Stimulated activated CD8-positive, alpha-beta memory T cell treated with anti-CD3 and anti-CD28 coated beads, Interleukin-15, amount 100 ng/mL, for 24 hours (primary cell): ENCODE data around the gene PDE8A.

Experiments used
- DNase-seq: peaks from one replicate; pipeline ENCODE4 v3.0.0-alpha.2; 2020; ENCODE audit warnings: low read depth

PDE8A gene

DNA sequence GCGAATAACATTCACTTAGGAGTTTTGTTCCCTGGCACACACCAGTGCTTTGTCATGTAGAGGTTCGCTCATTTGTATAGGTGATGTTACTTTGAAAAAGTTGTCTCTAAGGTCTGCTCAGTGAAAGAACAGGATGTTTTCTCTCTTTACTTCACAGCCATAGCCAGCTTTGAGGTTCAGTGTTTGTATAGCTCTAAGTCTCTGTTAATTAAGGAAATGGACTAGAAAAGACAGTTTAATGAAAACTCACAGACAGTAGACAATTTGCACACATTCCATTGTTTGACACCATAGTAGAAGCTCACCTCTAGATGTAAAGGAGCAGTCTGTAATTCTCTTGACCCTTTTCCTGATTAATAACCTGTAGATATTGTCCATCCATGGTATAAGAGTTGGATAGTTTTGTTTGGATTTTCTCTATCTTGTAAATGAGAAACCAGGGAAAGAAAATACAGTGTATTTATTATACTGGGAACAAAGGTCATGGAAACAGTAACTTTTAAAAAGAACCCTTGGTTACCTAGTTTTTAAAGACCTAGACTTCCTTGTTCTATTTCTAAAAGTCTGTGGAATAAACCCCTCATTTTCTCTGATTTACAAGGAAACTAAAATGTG is 50.4 kb downstream of the PDE8A start:
- no peak for DNase-seq

DNA sequence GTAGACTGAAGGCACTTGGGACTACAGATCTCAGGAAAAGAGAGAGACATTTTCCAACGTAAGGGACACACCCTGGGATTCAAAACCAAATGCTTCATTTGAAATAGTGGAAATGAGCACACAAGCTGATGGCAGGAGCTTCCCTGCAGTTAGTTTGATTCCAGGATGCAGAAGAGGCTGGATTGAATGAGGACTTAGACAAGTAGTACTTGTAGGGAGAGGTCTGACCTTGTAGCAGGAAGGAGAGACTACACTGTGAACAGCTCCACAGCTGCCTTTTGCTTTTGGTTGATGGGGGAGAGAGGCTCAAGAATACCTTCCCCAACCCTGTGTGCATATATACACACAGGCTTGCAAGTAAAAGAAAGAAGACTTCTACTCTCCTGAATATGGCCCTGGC is 51.5 kb downstream of the PDE8A start:
- DNase-seq = no peak

DNA sequence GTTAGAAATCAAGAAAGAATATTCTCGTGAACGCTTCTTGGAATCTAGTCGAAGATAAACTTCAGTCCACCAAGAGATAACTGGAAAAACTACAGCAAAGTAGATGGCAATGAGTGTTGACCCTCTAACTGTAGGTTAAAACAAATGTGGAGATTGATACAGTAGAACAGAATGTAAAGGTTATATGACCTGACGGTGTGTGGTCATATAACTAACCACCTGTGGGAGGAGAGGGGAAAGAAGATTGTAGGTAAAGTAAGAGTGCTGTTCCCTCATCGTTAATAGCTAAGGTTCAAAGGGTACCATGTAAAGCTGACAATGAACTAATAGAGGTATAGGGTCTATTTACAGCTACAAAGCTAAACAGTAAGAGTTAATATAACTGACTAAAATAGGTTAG is 52.6 kb downstream of the PDE8A start:
- DNase-seq = no peak

DNA sequence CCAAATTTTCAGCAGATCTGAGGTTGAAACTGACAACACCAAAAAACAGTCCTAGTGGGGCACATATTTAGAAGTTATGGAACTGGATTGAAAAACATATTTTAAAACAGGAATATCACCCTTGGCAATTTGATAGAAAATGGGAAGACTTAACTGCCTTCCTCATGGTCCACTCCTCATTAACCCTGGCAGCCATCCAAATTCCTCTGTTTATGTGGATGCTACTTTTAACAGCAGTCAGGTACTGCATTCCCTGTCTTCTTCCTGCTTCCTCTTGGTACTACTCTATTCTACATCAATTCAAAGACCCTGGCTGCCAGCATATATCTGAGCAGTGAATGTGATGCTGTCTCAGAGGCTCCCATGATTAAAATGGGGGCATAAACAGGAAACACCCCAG is 54.3 kb downstream of the PDE8A start:
- no peak for DNase-seq

DNA sequence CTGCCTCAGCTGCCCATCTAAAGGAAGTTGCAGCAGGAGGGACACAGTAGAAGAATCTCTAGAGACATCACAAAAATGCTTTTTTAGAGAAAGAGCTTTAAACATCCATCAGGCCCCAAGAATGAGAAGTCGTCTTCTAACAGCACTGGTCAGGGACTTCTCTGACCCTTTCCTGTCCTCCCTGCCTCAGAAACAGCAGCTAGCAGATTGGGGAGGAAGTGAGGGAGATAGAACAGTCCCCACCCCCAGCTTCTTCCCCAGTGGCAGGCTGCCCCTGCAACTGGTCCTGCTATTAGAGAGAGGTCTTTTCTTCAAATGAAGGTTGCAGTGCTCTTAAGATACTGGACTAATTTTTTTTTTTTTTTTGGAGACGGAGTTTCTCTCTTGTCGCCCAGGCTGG is 55.1 kb downstream of the PDE8A start:
- DNase-seq = no peak

DNA sequence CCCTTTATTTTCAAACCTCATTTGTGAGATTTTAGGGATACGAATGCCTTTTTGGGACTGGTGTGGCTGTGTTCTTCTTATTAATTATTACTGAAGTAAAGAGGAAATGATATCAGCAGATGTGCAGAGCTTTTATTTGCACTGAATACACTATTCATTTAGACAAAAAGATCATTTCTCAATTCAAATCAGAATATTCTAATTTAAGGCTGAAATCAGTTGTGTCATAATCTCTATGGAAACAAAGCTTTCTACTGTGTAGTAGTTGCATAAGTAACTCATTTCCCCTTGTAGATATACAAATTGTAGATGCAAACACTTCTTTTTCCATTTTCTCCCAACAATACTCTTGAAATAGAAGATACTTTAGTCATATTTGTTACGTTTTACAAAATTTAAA is 56.0 kb downstream of the PDE8A start:
- DNase-seq = no peak

DNA sequence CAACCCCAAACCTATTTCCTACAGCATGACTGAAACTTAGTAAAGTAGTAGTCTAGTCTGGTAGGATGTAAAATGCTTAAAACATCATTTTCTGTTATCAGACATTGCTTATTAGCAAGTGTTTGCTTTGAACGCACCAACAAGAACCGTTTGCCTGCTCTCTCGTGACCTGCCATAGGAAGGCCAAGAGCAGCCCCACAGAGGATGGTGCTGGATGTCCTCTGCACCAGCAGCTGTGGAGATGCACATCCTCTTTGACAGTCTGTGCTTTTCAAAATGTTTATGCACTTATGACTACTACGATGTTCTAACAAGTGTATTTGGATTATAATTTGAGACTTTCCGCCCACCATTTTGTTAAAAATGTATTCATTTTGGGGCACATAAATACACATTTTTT is 59.6 kb downstream of the PDE8A start:
- DNase-seq = no peak

DNA sequence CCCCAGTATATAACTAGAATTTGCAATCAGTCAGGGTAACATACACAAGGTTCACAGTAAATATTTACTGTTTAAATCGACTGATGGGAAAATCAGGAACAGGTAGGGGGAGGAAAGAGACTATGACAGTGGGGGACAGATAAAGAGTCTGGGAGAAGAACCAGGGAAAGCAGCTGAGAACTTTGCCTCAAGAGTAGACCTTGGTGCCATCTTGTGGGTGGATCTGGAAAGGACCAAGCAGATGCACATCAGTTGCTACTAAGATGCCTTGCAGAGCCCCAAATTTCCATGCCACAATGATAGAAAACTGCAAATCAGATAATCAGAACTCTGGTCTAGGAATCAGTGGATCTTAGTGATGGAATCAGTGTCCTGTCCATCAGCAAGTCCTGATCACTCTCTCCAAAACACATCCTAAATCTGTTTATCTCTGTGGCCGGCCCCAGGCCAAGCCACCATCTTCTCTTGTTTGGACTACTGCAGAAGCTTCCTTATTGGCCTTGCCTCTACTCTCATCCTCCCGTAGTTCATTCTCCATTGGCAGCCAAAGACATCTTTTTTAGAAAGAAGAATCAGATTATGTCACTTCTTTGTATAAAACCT is 62.7 kb downstream of the PDE8A start:
- no peak for DNase-seq

DNA sequence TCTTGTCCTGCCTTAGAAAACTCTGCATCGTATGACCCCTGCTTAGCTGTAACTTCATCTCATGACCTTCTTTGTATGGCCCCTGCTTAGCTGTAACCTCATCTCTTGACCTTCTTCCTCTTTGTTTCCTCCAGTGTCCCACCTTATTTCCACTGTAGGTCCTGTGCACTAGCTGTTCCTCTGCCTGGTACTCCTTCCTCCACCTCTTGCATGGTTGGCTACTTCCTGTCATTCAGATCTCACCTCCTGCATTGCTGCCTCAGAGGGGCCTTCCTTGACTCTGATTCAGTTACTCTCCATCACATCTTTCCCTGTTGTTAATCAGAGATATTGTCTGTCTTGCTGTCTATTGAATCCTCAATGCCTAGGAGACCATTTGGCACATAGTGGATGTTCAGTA is 63.2 kb downstream of the PDE8A start:
- DNase-seq = no peak

DNA sequence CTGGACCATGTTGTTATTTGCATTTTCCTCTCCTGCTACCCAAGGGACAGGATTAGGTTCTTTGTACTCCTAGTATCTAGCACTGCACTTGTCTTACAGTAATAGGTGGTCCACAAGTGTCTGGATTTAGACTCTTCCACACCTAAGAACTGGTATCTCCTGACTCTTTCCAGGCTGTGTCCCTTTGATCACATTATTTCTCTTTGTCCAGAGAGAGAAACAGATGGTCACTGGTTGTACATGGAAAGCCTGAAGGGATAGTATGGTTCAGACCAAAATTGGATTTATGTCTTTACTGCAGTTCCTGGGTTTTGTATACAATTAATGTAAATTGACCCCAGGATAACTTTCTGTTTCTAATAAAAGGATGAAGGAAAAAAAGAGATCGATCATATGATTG is 64.0 kb downstream of the PDE8A start:
- DNase-seq = no peak

DNA sequence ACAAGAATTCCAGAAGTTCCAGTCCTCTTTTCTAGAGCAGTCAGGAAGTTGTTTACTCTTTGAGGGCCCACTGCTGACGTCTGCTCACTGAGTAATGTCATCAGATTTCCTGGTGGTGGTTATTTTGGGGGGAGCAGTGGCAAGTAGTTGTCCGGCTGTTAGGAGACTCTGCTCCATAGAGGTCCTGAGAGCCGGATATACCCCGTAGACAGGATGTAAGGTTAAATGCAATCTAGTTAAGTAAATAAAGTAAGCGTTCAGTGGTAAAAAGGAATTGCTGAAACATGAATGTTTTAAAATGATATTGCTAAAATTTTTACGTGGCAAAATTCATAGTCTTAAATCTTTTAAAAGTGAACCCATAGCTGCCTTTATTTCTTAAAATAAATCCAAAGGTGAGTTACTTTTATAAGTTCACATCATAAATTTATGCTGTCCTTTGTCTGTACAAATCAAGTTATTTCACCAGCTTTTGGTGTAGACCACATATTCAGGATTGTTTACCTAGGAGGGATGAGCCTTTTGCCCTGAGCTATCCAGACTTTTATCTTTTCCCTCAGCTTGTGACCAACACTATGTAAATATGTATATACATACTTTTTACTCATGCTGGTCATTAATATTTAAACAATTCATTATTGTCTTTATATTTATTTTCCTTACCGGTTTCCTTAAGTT is 65.8 kb downstream of the PDE8A start:
- DNase-seq = no peak

DNA sequence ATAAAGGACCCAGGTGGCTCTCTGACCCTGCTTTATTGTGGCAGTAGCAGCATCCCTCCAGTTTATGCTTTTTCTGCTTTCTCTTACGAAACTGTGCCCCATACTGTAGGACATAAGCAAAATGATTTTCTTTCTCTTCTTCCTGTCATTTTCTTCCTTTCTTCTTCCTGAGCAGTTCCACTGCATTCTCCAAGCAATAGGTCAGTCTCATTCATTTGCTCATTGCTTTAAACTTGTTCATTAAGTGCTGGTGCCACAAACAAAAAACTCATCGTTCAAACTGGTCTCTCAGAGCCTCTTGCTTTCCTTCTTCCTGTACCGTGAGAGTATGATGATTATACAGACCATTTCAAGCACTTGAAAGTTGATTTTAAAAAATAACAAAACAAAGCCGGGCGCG is 66.8 kb downstream of the PDE8A start:
- DNase-seq = no peak

DNA sequence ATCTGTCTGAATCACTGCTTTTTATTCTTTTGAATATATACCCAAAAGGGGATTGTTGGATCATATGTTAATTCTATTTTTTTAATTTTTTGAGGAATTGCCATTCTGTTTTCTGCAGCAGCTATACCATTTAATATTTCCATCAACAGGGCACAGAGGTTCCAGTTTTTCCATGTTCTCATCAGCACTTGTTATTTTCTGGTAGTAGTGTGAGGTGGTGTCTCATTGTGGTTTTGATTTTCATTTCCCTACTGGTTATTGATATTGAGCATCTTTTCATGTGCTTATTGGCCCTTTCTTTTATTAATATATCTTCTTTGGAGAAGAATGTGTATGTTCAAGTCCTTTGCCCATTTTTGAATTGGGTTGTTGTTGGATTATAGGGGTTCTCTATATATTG is 68.1 kb downstream of the PDE8A start:
- DNase-seq = no peak

DNA sequence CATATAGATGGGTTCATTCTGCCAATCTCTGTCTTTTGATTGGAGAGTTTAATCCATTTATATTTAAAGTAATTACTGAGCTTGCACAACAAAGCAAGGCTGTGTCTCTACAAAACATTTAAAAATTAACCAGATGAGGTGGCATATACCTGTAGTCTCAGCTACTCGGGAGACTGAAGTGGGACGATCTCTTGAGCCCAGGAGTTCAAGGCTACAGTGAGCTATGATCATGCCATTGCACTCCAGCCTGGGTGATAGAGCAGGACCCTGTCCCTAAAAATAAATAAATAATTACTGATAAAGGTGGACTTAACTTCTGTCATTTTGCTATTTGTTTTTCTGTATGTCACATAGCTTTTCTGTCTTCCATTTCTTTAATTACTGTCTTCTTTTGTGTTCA is 78.1 kb downstream of the PDE8A start:
- DNase-seq = no peak

DNA sequence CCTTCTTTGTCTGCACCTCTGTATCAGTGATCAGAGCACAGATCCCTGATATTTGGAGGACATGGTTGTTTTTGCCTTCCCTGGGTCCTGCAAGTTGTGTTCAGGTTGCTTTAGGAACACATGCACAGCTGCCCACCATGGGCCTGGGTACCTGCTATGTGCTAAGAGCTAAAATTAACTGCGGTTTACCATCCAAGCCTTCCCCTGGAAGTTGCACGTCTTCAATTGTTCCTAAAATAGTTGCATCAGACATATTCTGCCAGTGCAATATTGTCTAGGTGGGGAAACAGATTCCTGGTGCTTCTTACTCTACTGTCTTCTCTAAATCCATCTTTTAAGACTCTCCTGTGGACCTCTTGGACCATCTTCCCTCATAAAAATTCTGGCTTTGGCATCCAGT is 80.9 kb downstream of the PDE8A start:
- DNase-seq = no peak

DNA sequence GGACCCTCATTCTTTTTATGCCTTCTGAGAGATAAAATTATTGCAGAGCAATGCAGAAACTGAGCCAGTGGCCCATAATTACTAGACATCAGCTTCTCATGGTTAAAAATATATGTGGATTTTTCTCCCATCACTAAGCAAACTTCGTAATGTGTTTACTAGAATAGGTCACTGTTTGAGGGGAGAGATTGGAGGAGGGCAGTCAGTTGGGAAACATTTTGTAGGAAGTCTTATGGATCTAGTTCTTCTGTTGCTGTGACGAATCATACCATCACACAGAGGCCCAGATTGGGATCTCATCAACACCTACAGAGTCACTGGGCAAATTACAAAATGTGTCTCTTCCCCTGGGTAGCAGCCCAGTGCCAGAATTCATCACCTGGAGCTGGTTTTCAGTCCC is 81.4 kb downstream of the PDE8A start:
- DNase-seq = no peak

DNA sequence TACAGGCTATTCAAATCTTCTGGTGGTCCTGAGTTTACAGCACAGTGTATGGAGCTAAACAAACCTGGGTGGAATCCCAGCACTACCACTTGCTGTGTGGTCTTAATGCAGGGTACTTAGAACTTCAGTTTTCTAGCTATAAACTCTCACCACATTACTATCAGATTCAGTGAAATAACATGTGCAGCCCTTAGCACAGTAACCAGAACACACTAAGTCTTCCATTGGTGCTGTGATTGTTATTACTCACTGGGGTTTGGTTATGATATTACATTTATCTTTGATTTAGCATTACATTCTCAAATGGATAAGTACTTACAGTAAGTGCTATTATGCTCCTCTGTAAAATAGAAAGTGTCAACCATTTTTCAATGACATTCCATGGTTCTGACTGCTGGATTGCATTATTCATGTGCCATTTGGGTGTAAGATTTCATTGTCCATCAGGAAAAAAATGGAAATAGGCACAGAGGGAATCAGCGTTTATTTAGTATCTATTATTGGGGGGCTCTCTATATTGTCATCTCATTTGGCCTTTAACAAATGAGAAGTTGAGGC is 81.9 kb downstream of the PDE8A start:
- DNase-seq = no peak

DNA sequence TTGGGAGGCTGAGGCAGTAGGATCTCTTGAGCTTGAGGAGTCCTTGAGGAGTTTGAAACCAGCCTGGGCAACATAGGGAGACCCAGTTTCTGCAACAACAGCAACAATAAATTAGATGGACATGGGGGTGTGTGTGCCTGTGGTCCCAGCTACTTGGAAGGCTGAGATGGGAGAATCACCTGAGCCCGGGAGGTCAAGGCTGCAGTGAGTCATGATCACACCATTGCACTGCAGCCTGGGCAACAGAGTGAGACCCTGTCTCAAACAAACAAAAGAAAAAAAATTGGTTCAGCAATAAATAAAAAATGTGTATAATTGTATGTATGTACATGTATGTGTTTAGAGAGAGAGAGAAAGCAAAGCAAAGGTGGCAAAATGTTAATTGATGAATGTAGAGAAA is 83.1 kb downstream of the PDE8A start:
- no peak for DNase-seq

DNA sequence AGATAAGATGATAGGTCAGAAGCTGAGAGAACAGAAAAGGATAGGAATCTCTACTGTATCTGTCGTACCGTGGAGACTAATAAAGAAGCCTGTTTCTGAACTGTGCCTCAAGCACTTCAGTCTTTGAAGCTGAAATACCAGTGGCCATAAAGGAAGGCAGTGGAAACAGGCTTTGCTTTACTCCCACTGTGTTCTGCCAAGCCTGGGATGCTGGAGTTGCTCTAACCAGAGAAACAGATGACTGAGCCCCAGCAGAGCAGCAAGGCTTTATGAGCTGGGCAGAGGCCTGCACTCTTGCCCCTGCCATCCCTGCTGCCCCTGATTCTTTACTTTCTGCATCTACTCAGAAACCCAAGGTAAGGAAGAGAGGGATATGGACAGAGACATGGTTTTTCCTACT is 89.4 kb downstream of the PDE8A start:
- no peak for DNase-seq

DNA sequence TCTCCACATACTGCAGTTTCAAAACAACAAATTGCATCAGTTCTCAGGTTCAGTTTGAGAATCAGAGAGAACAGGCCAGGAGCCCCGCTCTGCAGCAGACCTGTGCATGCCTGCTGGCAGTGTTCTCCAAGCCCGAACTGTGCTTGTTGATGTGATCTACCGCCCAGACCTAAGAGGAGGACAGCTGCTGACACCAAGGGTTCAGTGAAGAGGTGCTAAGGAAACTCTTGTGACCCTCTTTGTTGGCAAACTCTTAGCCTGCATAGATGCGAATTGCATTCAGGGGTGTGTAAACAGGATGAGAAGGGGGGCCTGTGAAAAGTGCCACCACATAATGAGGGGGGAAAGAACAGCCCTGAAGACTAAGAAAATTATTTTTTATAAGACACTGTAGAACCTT is 89.8 kb downstream of the PDE8A start:
- no peak for DNase-seq

DNA sequence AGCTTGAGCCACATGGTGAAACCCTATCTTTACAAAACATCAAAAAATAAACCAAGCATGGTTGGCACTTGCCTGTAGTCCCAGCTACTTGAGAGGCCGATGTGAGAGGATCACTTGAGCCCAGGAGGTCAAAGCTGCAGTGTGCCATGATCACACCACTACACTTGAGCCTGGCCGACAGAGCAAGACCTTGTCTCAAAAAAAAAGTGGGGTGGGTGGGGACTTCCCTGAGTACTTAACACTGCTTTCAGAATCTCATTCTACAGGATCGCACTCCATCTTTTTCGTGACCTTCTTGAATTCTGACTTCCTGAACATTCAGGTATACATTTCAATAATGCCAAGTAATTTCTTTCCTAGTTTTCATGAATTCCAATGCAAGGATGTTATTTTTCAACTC is 91.3 kb downstream of the PDE8A start:
- no peak for DNase-seq

DNA sequence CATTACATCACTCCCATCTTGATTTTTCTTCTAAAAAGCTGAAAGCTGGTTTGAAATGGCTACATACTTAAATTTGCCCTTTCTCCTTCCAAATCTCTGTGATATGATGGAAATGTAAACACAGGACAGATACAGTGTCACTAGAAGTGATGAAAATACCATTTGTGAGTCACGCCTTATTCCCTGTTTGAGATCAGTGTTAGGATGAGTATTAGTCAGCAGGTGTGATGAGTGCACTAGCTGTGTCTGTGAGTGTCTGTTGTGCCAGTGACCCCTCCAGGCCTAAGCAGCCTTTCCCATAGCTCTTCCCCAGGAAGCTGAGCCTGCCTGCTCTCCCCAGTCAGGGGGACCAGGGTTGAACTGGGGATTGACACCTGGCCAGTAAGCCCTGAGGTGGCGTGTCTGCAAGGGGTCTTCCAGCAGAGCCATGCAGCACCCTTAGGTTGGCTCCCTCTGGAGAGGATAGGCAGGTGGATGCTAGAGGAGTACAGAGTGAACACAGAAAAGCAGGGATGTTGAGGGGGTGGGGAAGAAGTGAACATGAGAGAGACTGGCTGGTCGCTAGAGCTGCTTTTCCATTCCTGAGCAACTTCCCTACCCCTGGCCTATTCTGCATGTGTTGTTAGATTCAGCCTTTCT is 92.0 kb downstream of the PDE8A start:
- DNase-seq = no peak

DNA sequence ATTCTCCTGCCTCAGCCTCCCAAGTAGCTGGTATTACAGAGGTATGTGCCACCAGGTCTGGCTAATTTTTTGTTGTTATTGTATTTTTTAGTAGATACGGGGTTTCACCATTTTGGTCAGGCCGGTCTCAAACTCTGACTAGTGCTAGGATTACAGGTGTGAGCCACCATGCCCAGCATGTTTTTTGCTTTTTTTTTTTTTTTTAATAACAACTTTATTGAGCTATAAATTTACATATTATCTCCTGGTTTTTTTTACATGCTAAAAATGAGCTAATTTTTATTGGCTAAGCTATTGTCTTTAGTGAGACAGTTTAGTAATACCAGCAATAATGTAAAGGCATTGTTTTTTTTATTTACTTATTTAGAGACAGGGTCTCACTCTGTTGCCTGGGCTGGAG is 105.2 kb downstream of the PDE8A start:
- DNase-seq = no peak
